Endothelial cell of hepatic sinusoid (primary cell): ENCODE measurements around the gene CCL20.
"Not testable (repeated sequence)": the region's sequence is repeated elsewhere in the genome, so short reads cannot be mapped to it uniquely, and the experiment has no call there.

Experiments
- in situ Hi-C: cut with HindIII; loops from 2 replicates; pipeline ENCODE4 v1.10.0; 2017; ENCODE audit warnings: low sequenced_read_pairs

Gene CCL20

GRCh38 chr2:227828477-227828912, 14.9 kb downstream of the CCL20 start:
- in situ Hi-C loops, result no loop called here

DNA sequence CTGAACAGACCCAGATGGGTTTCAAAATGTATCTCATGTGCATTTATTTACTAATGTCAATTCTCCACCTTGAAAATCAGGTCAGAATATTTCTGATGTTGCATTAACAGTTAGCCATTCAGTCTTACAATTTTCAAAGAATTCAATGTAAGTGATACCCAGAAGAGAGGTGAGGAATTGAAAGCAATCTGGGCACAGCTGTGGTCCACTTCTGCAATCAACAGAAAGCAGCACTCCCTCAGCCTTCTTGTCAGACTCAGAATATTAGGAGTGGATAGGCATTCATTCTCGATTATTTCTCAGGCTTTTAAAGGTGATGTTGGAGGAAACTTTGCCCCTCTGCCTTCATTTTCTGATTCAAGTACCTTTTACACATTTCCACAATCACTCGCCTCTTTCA, 15.7 kb downstream of the CCL20 start:
- in situ Hi-C loops, result no loop called here

GRCh38 chr2:227834423-227834822, 20.8 kb downstream of the CCL20 start:
- in situ Hi-C loops, result no loop called here

GRCh38 chr2:227834916-227835650, 21.4 kb downstream of the CCL20 start:
- in situ Hi-C loops, result no loop called here

GRCh38 chr2:227839339-227840129, 25.9 kb downstream of the CCL20 start:
- in situ Hi-C loops, result not testable (repeated sequence)

DNA sequence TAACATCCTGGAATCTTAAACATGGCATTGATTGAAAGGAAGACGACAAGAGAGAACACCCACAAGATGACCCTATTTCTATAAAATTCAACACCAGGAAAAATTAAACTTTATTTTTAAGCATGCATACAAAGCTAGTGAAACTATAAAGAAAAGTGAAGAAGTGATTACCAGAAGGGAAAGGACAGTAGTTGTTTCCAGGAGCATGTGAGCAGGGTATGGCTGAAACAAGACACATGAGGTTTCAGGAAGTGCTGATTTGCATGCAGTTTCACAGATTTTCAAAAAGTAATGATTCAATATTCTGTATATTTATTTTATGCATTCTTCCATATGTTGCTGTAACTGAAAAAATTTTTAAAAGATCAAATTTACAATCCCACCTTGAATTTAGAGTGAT, 33.2 kb downstream of the CCL20 start:
- in situ Hi-C loops, result no loop called here

GRCh38 chr2:227848146-227848545, 34.5 kb downstream of the CCL20 start:
- in situ Hi-C loops, result no loop called here

DNA sequence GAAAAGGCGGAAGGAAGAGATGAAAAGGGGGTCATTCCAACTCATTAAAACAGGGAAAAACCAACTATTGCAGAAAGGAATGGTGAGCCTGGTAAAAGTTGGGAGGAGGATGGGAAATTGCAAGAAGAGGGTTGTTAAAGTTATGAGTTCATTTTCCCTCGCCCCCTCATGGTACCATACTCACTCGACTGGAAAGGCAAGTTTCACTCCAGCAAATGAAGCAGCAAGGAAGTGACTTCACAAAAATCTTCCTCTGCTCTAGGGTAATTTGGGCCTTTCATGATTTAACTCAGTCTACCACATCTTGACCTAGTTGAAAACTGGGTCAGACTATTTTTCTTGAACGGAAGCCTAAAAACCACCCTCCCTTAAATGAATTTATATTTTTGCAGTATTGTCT, 34.9 kb downstream of the CCL20 start:
- in situ Hi-C loops, result no loop called here

DNA sequence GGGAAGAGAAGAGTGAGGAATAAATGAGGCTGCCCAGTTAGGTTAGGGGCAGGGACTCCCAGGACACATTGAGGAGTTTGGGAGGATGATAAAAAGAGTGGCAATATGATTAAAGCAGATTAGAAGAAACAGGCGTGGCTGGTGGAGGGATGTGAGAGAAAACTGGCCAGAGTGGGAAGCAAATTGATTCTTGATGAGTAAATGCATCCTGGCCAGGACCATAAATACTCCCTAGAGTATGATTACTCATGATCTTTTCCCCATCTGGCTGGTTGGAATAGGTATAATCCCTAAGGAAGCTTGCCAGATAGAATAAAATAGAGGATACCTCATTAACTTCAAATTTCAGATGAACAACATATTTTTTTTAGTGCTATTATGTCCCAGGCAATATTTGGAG, 36.3 kb downstream of the CCL20 start:
- in situ Hi-C loops, result loop anchor here (5.0 kb wide), 1 partner anchor 78 kb away; no protein-coding TSS in a partner anchor

- in situ Hi-C loops, result loop anchor here (5.0 kb wide), 1 partner anchor 81 kb away; no protein-coding TSS in a partner anchor
Observed at GRCh38 chr2:227853204-227853629, 39.6 kb downstream of the CCL20 start.

DNA sequence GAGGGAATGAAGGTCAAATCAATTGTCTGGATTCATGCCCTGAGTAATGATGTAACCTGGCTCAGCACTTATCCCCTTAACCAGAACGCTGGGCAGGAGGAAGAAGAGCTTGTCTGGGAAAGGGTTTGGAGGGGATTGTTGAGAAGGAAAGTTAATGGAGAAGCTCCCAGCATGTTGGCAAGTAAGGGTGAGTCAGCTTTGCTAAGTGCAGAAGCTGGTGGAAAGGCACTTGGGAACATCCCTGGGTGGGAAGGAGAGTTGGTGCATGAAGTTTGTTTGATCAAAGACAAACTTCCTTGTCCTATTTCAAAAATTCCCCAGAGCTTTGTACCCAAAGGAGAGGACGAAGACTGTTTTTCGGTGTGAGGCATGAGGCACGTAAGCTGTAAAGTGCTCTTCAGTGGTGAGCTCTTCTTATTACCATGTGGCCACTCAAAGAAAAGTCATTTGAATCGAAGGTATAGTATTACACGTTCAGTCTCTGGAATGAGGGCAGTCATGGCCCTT, 40.2 kb downstream of the CCL20 start:
- in situ Hi-C loops, result loop anchor here (5.0 kb wide), 1 partner anchor 82 kb away; no protein-coding TSS in a partner anchor

GRCh38 chr2:227855440-227855839, 41.8 kb downstream of the CCL20 start:
- in situ Hi-C loops, result no loop called here

- in situ Hi-C loops, result no loop called here
Observed at GRCh38 chr2:227856697-227857096, 43.1 kb downstream of the CCL20 start.

GRCh38 chr2:227860221-227860641, 46.6 kb downstream of the CCL20 start:
- in situ Hi-C loops, result no loop called here

DNA sequence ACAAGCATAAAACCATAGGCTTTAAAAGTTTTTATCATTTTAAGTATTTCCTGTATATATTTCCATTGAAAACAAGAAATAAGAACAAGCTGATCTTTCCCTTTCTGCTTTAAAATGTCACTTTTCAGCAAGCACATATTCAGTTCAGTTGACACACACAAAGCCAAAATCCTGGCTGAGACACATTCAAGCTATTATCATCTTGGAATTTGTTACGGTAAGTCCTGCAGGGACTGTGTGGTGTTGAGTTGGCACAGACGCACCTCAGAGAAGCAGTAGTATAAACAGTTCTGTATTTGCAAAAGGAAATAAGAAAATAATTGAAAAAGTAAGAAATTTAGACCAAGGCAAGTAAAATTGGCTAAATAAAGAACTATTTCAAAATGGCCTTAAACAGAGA, 47.4 kb downstream of the CCL20 start:
- in situ Hi-C loops, result no loop called here

DNA sequence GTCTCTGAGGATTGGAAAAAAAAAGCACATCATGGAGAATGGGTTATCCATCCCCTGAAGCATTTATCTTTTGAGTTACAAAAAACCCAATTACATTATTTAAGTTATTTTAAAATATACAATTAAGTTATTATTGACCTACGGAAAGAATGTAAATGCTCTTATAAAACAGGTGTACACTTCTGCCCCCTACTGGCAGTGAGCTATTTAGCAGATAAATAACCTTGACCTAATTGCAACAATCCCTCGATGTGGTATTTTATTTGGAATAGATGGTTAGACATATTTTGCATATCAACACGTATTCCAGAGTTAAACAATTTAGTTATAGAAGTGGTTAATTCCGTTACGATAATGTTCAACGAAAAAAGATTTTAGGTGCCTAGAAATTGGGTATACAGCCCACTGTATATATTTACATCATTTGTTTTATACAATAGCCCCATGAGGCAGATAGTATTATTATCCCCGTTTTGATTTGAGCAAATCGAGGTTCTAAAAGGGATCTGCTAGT, 48.6 kb downstream of the CCL20 start:
- in situ Hi-C loops, result no loop called here

DNA sequence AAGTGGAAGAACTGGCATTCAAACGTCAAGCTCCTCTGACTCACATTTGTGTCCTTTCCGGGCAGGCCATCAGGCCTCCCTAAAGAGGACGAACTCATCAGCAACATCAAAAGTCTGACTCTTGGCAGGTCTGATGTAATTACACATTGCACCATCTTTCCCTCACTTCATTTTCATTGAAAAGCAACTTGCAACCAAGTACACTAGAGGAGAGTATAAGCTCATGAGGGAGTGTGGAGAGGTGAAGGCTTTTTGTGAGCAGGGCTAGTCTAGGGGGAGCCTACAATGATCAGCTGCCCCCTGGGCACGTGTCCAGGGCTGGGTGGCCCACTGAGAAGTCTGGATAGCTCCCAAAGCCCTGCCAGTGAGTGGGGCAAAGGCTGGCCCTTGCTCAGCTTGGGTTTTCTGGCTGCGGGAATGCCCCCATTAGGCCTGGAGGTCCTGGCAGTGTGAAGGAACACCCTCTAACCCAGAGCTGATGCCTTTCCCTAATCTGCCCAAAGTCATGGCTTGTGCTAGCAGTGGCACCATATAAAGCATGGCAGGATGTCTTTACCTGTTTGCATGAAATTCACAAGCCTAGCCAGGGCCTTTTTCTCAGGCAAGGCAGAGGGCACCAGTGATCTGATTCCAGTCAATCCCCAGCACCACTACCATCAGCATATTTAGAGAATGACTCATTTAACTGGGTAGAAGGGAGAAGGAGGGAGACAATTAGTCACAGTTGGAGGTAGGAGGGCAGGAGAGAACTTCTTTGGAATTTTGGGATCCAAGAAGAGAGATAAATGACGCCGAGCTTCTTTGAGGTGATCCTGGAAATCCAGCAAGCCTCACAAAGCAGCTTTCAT, 49.3 kb downstream of the CCL20 start:
- in situ Hi-C loops, result no loop called here

DNA sequence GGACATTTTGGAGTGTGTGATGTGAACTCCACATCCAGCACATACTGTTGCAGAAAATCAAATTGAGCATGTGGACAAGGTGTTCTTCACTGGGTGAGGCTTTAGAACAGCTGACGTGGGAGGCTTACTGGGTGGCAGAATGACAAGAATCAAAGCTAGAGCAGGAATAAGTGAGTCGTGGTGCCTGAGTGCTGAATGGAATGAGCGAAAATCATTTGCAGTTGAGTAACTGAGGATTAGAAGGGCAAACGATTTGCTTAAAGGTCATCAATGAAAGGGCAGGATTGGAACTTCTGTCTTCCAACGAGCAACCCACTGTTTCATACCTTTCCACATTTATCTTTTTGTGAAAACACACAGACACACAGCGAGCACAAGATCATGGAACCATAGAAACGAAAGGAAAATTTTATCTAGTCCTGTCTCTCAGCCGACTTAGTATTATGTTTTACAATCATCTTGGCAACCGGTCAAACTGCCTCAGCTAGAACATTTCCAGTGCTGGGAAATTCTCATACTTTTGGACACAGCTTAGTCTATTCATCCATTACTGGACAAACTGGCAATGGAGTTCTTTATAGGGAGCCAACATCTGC, 50.6 kb downstream of the CCL20 start:
- in situ Hi-C loops, result no loop called here

DNA sequence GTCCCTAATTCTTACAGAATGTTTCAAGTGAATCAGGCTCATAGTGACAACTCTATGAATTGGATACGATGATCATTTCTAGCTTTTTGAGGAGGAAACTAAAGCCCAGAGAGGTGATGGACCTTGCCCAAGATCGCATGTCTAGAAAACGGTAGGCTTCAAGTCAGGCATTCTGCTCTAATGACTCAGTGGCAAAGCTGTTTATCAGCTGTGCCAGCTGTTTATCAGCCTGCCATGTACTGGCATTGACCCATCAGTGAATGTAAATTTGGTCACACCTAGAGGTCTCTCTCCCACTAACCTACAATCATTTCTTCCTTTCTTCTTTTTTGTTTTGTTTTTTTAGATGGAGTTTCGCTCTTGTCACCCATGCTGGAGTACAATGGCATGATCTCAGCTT, 51.6 kb downstream of the CCL20 start:
- in situ Hi-C loops, result no loop called here
